PC-3 (cell line): ENCODE results near the gene PAWR. TPM values are rescaled to one million over a fixed set of nuclear protein-coding genes. Genes with fewer than 3 reads are reported as not detected.
"Not testable (repeated sequence)": the region's sequence is repeated elsewhere in the genome, so short reads cannot be mapped to it uniquely, and the experiment has no call there.

Experiments
- ATAC-seq: fragments of 200-7000 bp; cut with Tn5 transposase; 2 replicates; pipeline ENCODE4 v1.9.1; 2020; ENCODE audit warnings: mild to moderate bottlenecking, moderate library complexity
- BruUV-seq: library from RNA; stranded (reverse); fragments of 400-500 nt; replicated peaks from 2 replicates; lab custom pipeline; 2021; lab: Mats Ljungman, UMichigan
- CTCF ChIA-PET: fragments of 300-600 bp; sonication (Branson Sonifier 250); formaldehyde crosslinking; loops from one replicate; lab custom pipeline; 2022; ENCODE audit warnings: antibody characterized with exemption; lab: Charles Lee
- POLR2A ChIA-PET: fragments of 300-600 bp; sonication (Branson Sonifier 250); formaldehyde crosslinking; loops from one replicate; lab custom pipeline; 2022; ENCODE audit warnings: antibody characterized with exemption; ENCODE audit not compliant: unreplicated experiment; lab: Charles Lee
- DNase-seq: peaks from one replicate; pipeline ENCODE4 v3.0.0-alpha.2; 2015
- H2AFZ ChIP-seq: fragments of 300-600 bp; sonication (generic); 2 replicates; pipeline ENCODE4 v1.6.0; 2016; ENCODE audit warnings: antibody characterized with exemption, low read length
- H3F3A ChIP-seq: fragments of 300-600 bp; sonication (generic); one replicate; pipeline ENCODE4 v1.6.0; 2017; ENCODE audit warnings: antibody characterized with exemption, low read length, control low read depth, mild to moderate bottlenecking; ENCODE audit not compliant: unreplicated experiment
- H3K27ac ChIP-seq: fragments of 300-600 bp; sonication (generic); 2 replicates; pipeline ENCODE4 v1.5.1; 2016; ENCODE audit warnings: mild to moderate bottlenecking, low read length
- H3K27me3 ChIP-seq: fragments of 300-600 bp; sonication (generic); 2 replicates; pipeline ENCODE4 v1.6.1; 2016; ENCODE audit warnings: low read length, mixed read lengths
- H3K36me3 ChIP-seq: fragments of 300-600 bp; sonication (generic); 2 replicates; pipeline ENCODE4 v1.6.1; 2016; ENCODE audit warnings: low read depth, mixed run types, low read length, mixed read lengths
- H3K4me1 ChIP-seq: fragments of 300-600 bp; sonication (generic); 2 replicates; pipeline ENCODE4 v1.5.1; 2016; ENCODE audit warnings: low read length; ENCODE audit not compliant: insufficient read depth
- H3K4me2 ChIP-seq: fragments of 300-600 bp; sonication (generic); 2 replicates; pipeline ENCODE4 v1.6.0; 2016; ENCODE audit warnings: low read length
- H3K4me3 ChIP-seq: fragments of 300-600 bp; sonication (generic); 2 replicates; pipeline ENCODE4 v1.5.1; 2016; ENCODE audit warnings: mild to moderate bottlenecking, low read length, mixed read lengths
- H3K79me2 ChIP-seq: fragments of 300-600 bp; sonication (generic); 2 replicates; pipeline ENCODE4 v1.6.1; 2017; ENCODE audit warnings: low read length, mixed read lengths
- H3K9ac ChIP-seq: fragments of 300-600 bp; sonication (generic); 2 replicates; pipeline ENCODE4 v1.6.0; 2016; ENCODE audit warnings: mild to moderate bottlenecking, low read length
- H3K9me2 ChIP-seq: fragments of 300-600 bp; sonication (generic); replicated peaks from 2 replicates; pipeline ENCODE4 v1.6.1; 2016; ENCODE audit warnings: mixed run types, low read length, mixed read lengths
- H3K9me3 ChIP-seq: fragments of 300-600 bp; sonication (generic); 2 replicates; pipeline ENCODE4 v1.6.1; 2016; ENCODE audit warnings: low read length, mixed read lengths
- H4K20me1 ChIP-seq: fragments of 300-600 bp; sonication (generic); 2 replicates; pipeline ENCODE4 v1.6.1; 2016; ENCODE audit warnings: low read length, mixed read lengths
- CTCF ChIP-seq: fragments of 300-600 bp; sonication (generic); conservative IDR thresholded peaks from 2 replicates; pipeline ENCODE4 v1.5.1; 2017; ENCODE audit warnings: antibody characterized with exemption, low read depth, mild to moderate bottlenecking, low read length
- EZH2 ChIP-seq: fragments of 300-600 bp; sonication (generic); IDR thresholded peaks from one replicate; pipeline ENCODE4 v1.6.1; 2017; ENCODE audit warnings: antibody characterized with exemption, mild to moderate bottlenecking, low read length; ENCODE audit not compliant: unreplicated experiment
- EZH2phosphoT487 ChIP-seq: fragments of 300-600 bp; sonication (generic); IDR thresholded peaks from 2 replicates; pipeline ENCODE4 v1.6.1; 2018; ENCODE audit warnings: mild to moderate bottlenecking, antibody characterized with exemption, low read length, borderline replicate concordance
- intact Hi-C: fragments of 100-400 bp; cut with micrococcal nuclease; formaldehyde crosslinking; loops from 2 replicates; pipeline ENCODE4 v1.9.0; 2023
- total RNA-seq: library from RNA; depleted of rRNA; stranded (reverse); fragments of >200 nt; gene quantifications from 2 replicates; pipeline ENCODE4 v1.2.3, GENCODE V29; 2014

PAWR gene
- total RNA-seq, 1 experiment from 2014 or later = 141 TPM

DNA sequence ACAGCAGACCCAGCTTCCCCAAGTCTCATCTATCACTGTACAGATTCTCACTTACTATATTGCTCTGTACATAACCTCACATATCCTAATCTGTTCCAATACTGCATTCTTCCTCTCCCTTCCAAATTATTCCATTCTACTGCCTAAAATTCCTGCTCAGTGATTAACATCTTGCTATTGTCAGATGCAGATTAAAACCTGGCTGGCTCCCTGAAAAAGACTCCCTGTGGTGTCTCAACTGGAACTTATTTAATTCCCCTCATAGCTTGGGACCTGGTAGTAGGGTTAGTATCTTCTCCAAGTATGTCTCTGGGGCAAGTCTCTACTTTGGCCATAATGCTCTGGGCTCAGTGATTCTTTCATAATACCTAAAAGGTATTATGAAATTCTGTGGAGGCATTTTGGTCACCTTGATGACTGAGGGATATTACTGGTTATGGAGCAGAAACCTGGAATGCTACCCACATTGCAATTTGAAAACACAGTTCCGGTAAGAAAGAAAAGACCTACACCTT, 55.8 kb downstream of the PAWR start:
- ChIA-PET POLR2A (no interaction called here), CTCF (no interaction called here)
- no peak for DNase-seq
- no peak for TF ChIP-seq EZH2
- no peak for TF ChIP-seq EZH2phosphoT487
- TF ChIP-seq CTCF = no peak
- no peak overlapping the region for H3K27ac ChIP-seq
- H3K9me2 ChIP-seq = no peaks in the 10 kb centered on the region
- intact Hi-C loops = no loop called here
- peaks cover 49% of the 10 kb centered on the region for H3K79me2 ChIP-seq
- no peak overlapping the region for H3K4me2 ChIP-seq
- H3F3A ChIP-seq = no peaks in the 10 kb centered on the region
- no peaks in the 10 kb centered on the region for H3K27me3 ChIP-seq
- no peaks in the 10 kb centered on the region for H3K4me1 ChIP-seq
- no peaks in the 10 kb centered on the region for H3K36me3 ChIP-seq
- H3K9me3 ChIP-seq = no peaks in the 10 kb centered on the region
- no peak for ATAC-seq
- no peak overlapping the region for H2AFZ ChIP-seq
- no peak overlapping the region for H3K4me3 ChIP-seq
- BruUV-seq = no TSS peak
- no peaks in the 10 kb centered on the region for H4K20me1 ChIP-seq
- H3K9ac ChIP-seq = no peak overlapping the region

- H3K27ac ChIP-seq = no peak overlapping the region
- H3K27me3 ChIP-seq = no peaks in the 10 kb centered on the region
- H3F3A ChIP-seq = no peaks in the 10 kb centered on the region
- ChIA-PET CTCF (no interaction called here), POLR2A (no interaction called here)
- H4K20me1 ChIP-seq = no peaks in the 10 kb centered on the region
- no peaks in the 10 kb centered on the region for H3K9me3 ChIP-seq
- no peaks in the 10 kb centered on the region for H3K36me3 ChIP-seq
- DNase-seq (no peak), ATAC-seq (no peak)
- BruUV-seq = no TSS peak
- intact Hi-C loops = no loop called here
- peaks cover 52% of the 10 kb centered on the region for H3K79me2 ChIP-seq
- H3K9me2 ChIP-seq = no peaks in the 10 kb centered on the region
- no peaks in the 10 kb centered on the region for H3K4me1 ChIP-seq
- H3K4me3 ChIP-seq = no peak overlapping the region
- no peak overlapping the region for H3K9ac ChIP-seq
- no peak overlapping the region for H3K4me2 ChIP-seq
- no peak overlapping the region for H2AFZ ChIP-seq
- TF ChIP-seq CTCF = no peak
- no peak for TF ChIP-seq EZH2phosphoT487
- no peak for TF ChIP-seq EZH2
These were observed 61.2 kb downstream of the PAWR start for GRCh38 chr12:79629561-79629960.

GRCh38 chr12:79626735-79627134, 64.0 kb downstream of the PAWR start:
- H3K9me2 ChIP-seq, H3F3A ChIP-seq, H4K20me1 ChIP-seq, H2AFZ ChIP-seq, H3K9me3 ChIP-seq, intact Hi-C loops, POLR2A ChIA-PET, H3K27me3 ChIP-seq, ATAC-seq, CTCF ChIA-PET, H3K4me3 ChIP-seq, H3K27ac ChIP-seq, H3K4me2 ChIP-seq, BruUV-seq, H3K9ac ChIP-seq, H3K4me1 ChIP-seq, DNase-seq, H3K36me3 ChIP-seq: not testable (repeated sequence)
- peaks cover 59% of the 10 kb centered on the region for H3K79me2 ChIP-seq
